Liver (tissue), 3 donors: Measurements from ENCODE around the gene TULP3.

ENCODE experiments used
- EGR1 ChIP-seq, 2 donors: IDR thresholded peaks; 2 replicates each; pipeline ENCODE4 v1.6.1; 2016 to 2018; ENCODE audit warnings: antibody characterized with exemption in 2 of 2, low read depth in 2 of 2
- FOXA1 ChIP-seq: IDR thresholded peaks from 2 replicates; pipeline ENCODE4 v1.6.1; 2016; ENCODE audit warnings: antibody characterized with exemption
- GABPA ChIP-seq, 2 donors: IDR thresholded peaks in 1 of 2; conservative IDR thresholded peaks in 1 of 2; 2 replicates each; pipeline ENCODE4 v1.6.1; 2016; ENCODE audit warnings: antibody characterized with exemption in 2 of 2, mild to moderate bottlenecking in 1 of 2, moderate library complexity in 1 of 2
- NR2F2 ChIP-seq: IDR thresholded peaks from 2 replicates; pipeline ENCODE4 v1.6.1; 2016; ENCODE audit warnings: antibody characterized with exemption
- RAD21 ChIP-seq, 2 donors: IDR thresholded peaks; 2 replicates each; pipeline ENCODE4 v1.6.1; 2016; ENCODE audit warnings: antibody characterized with exemption in 2 of 2, mild to moderate bottlenecking in 2 of 2
- SP1 ChIP-seq: IDR thresholded peaks from 2 replicates; pipeline ENCODE4 v1.6.1; 2018; ENCODE audit warnings: antibody characterized with exemption, mild to moderate bottlenecking
- TF ChIP-seq, protein P1 (sequence below): fragments of 150-350 bp; IDR thresholded peaks from 2 replicates; pipeline ENCODE4 v1.5.1; 2017; ENCODE audit warnings: improper control_type of control experiment, low read depth, low read length; ENCODE audit not compliant: missing input control
- TF ChIP-seq, protein P2 (sequence below): IDR thresholded peaks from 2 replicates; pipeline ENCODE4 v1.6.1; 2016; ENCODE audit warnings: antibody characterized with exemption
- TF ChIP-seq, protein P3 (sequence below): IDR thresholded peaks from 2 replicates; pipeline ENCODE4 v1.6.1; 2016; ENCODE audit warnings: antibody characterized with exemption
- TF ChIP-seq, protein P4 (sequence below): IDR thresholded peaks from 2 replicates; pipeline ENCODE4 v1.6.1; 2016; ENCODE audit warnings: antibody characterized with exemption, mild to moderate bottlenecking
- TF ChIP-seq, protein P5 (sequence below): IDR thresholded peaks from 2 replicates; pipeline ENCODE4 v1.6.1; 2016; ENCODE audit warnings: antibody characterized with exemption
- donor health status: healthy.
- donor health status: healthy.

DNA sequence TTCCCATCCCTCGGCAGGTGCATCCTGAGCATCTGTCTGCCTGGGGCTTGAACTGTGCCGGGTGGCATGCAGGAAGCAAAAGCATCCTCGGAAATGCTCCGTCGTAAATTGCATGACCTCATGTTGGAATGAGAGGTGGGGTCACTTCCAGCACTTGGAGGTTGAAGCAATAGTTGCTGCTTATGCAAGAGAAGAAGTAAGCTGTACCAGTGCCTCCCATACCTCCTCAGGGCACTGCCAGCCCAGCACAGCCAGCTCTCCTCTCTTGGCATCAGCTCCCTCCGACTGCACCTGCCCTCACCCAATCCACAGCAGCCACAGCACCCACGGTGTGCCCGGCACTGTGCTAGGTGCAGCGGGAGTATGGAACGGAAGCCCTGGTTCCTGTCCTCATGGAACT, 80.1 kb downstream of the TULP3 start:
- TF ChIP-seq, protein P1, sequence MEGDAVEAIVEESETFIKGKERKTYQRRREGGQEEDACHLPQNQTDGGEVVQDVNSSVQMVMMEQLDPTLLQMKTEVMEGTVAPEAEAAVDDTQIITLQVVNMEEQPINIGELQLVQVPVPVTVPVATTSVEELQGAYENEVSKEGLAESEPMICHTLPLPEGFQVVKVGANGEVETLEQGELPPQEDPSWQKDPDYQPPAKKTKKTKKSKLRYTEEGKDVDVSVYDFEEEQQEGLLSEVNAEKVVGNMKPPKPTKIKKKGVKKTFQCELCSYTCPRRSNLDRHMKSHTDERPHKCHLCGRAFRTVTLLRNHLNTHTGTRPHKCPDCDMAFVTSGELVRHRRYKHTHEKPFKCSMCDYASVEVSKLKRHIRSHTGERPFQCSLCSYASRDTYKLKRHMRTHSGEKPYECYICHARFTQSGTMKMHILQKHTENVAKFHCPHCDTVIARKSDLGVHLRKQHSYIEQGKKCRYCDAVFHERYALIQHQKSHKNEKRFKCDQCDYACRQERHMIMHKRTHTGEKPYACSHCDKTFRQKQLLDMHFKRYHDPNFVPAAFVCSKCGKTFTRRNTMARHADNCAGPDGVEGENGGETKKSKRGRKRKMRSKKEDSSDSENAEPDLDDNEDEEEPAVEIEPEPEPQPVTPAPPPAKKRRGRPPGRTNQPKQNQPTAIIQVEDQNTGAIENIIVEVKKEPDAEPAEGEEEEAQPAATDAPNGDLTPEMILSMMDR = no peak
- TF ChIP-seq, protein P2, sequence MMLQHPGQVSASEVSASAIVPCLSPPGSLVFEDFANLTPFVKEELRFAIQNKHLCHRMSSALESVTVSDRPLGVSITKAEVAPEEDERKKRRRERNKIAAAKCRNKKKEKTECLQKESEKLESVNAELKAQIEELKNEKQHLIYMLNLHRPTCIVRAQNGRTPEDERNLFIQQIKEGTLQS = no peak
- TF ChIP-seq, protein P3, sequence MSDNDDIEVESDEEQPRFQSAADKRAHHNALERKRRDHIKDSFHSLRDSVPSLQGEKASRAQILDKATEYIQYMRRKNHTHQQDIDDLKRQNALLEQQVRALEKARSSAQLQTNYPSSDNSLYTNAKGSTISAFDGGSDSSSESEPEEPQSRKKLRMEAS = no peak
- TF ChIP-seq, protein P4, sequence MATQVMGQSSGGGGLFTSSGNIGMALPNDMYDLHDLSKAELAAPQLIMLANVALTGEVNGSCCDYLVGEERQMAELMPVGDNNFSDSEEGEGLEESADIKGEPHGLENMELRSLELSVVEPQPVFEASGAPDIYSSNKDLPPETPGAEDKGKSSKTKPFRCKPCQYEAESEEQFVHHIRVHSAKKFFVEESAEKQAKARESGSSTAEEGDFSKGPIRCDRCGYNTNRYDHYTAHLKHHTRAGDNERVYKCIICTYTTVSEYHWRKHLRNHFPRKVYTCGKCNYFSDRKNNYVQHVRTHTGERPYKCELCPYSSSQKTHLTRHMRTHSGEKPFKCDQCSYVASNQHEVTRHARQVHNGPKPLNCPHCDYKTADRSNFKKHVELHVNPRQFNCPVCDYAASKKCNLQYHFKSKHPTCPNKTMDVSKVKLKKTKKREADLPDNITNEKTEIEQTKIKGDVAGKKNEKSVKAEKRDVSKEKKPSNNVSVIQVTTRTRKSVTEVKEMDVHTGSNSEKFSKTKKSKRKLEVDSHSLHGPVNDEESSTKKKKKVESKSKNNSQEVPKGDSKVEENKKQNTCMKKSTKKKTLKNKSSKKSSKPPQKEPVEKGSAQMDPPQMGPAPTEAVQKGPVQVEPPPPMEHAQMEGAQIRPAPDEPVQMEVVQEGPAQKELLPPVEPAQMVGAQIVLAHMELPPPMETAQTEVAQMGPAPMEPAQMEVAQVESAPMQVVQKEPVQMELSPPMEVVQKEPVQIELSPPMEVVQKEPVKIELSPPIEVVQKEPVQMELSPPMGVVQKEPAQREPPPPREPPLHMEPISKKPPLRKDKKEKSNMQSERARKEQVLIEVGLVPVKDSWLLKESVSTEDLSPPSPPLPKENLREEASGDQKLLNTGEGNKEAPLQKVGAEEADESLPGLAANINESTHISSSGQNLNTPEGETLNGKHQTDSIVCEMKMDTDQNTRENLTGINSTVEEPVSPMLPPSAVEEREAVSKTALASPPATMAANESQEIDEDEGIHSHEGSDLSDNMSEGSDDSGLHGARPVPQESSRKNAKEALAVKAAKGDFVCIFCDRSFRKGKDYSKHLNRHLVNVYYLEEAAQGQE = no peak
- TF ChIP-seq FOXA1 (no peak), EGR1 (IDR thresholded peaks at IDR 0.05; ENCODE audit: low read depth in 2 of 2) (no peak), GABPA (IDR thresholded peaks at IDR 0.05 in 1 of 2, conservative IDR thresholded peaks at IDR 0.05 in 1 of 2) (no peak), RAD21 (IDR thresholded peaks at IDR 0.05) (no peak), NR2F2 (no peak), SP1 (no peak)
- TF ChIP-seq, protein P5, sequence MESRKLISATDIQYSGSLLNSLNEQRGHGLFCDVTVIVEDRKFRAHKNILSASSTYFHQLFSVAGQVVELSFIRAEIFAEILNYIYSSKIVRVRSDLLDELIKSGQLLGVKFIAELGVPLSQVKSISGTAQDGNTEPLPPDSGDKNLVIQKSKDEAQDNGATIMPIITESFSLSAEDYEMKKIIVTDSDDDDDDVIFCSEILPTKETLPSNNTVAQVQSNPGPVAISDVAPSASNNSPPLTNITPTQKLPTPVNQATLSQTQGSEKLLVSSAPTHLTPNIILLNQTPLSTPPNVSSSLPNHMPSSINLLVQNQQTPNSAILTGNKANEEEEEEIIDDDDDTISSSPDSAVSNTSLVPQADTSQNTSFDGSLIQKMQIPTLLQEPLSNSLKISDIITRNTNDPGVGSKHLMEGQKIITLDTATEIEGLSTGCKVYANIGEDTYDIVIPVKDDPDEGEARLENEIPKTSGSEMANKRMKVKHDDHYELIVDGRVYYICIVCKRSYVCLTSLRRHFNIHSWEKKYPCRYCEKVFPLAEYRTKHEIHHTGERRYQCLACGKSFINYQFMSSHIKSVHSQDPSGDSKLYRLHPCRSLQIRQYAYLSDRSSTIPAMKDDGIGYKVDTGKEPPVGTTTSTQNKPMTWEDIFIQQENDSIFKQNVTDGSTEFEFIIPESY = no peak
